ENCODE data around the gene RNF220. TPM values are rescaled to one million over a fixed set of nuclear protein-coding genes. Genes with fewer than 3 reads are reported as not detected.
"Not testable (repeated sequence)": the region's sequence is repeated elsewhere in the genome, so short reads cannot be mapped to it uniquely, and the experiment has no call there.

Gene RNF220
- total and polyA plus RNA-seq, 2 experiments from 2014 or later = 47.4 to 123 TPM

DNA sequence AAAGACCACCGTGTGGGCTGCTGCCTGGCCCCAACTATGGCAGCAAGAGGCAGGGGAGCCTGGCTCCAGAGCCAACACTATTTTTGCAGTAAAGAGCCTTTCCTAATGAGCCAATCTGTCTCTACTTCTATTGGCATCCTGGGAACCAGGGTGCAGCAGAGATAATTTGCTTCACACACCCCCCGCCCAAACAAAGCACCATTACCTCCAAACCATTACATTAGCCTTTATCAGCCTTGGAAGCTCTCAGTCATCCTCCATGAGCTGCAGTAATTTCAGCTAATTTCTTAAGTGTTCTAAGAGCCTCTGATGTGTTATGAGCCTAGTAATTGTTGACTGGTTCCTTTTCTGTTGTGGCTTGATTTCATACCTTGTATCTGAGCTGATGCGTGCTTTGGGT is 291.0 kb downstream of the RNF220 start:
- Histone ChIP-seq H3K27me3 (replicated peaks; ENCODE audit: insufficient read depth) (no peaks in the 10 kb centered on the region), H4K20me1 (ENCODE audit: insufficient read depth) (no peaks in the 10 kb centered on the region), H3K4me1 (ENCODE audit: insufficient read depth) (no peaks in the 10 kb centered on the region), H3K9me3 (ENCODE audit: low read depth) (no peaks in the 10 kb centered on the region), H3K36me3 (ENCODE audit: low read depth) (no peaks in the 10 kb centered on the region), H3F3A (ENCODE audit: insufficient read depth) (no peaks in the 10 kb centered on the region), H3K9me2 (ENCODE audit: insufficient read depth) (no peaks in the 10 kb centered on the region), H2AFZ (no peak overlapping the region), H3K9ac (no peak overlapping the region), H3K4me3 (no peak overlapping the region), H3K79me2 (ENCODE audit: insufficient read depth) (no peaks in the 10 kb centered on the region), H3K27ac (no peak overlapping the region), H3K4me2 (ENCODE audit: unreplicated experiment) (no peak overlapping the region)
- no peak for DNase-seq
- 73 to 78% methylated on average over 3 of the region's 3 CpGs for whole genome bisulfite sequencing, 2 experiments (ENCODE audit: low coverage in 1 of 2, low lambda C conversion rate in 2 of 2, missing lambda C conversion rate in 2 of 2)
- in situ Hi-C loops (cut with MboI) = no loop called here
- TF ChIP-seq EZH2 (IDR thresholded peaks at IDR 0.05; ENCODE audit: insufficient read depth, poor library complexity, severe bottlenecking) (no peak), EZH2phosphoT487 (IDR thresholded peaks at IDR 0.05; ENCODE audit: insufficient read depth, low read depth) (no peak)

DNA sequence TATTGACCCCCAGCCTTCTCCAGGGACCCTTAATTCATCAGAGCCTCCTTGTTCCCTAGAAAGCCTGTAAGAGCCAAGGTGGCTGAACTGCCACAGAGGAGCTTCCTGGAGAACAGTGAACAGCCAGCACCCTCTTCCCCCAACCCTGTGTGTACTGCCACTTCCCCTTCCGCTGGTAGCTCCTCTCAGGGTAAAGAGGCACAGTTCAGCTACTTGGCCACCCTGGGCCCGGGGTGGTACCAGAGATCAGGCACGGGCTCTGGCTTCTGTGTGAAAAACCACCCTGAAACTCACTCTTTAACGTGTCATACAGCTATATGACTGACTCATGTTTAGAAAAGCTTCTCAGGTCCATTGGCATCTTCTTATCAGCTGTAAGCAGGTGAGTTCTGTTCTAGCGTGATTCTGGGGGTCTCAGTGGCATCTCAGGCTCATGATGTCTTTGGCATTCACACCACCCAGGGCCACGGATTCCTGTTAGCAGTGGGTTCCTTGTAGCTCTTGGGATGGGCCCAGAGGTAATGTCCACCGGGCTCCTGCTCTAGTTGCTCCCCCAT is 291.8 kb downstream of the RNF220 start:
- Histone ChIP-seq H3F3A (ENCODE audit: insufficient read depth) (no peaks in the 10 kb centered on the region), H3K4me2 (ENCODE audit: unreplicated experiment) (no peak overlapping the region), H3K27me3 (replicated peaks; ENCODE audit: insufficient read depth) (no peaks in the 10 kb centered on the region), H3K9me3 (ENCODE audit: low read depth) (no peaks in the 10 kb centered on the region), H3K36me3 (ENCODE audit: low read depth) (no peaks in the 10 kb centered on the region), H4K20me1 (ENCODE audit: insufficient read depth) (no peaks in the 10 kb centered on the region), H3K9ac (no peak overlapping the region), H3K4me1 (ENCODE audit: insufficient read depth) (no peaks in the 10 kb centered on the region), H3K79me2 (ENCODE audit: insufficient read depth) (no peaks in the 10 kb centered on the region), H3K27ac (no peak overlapping the region), H2AFZ (no peak overlapping the region), H3K4me3 (no peak overlapping the region), H3K9me2 (ENCODE audit: insufficient read depth) (no peaks in the 10 kb centered on the region)
- no peak for DNase-seq
- TF ChIP-seq EZH2phosphoT487 (IDR thresholded peaks at IDR 0.05; ENCODE audit: insufficient read depth, low read depth) (no peak), EZH2 (IDR thresholded peaks at IDR 0.05; ENCODE audit: insufficient read depth, poor library complexity, severe bottlenecking) (no peak)
- in situ Hi-C loops (cut with MboI) = no loop called here
- WGBS, 2 experiments (ENCODE audit: low coverage in 1 of 2, low lambda C conversion rate in 2 of 2, missing lambda C conversion rate in 2 of 2) = 66 to 70% methylated on average over 7 of the region's 7 CpGs

DNA sequence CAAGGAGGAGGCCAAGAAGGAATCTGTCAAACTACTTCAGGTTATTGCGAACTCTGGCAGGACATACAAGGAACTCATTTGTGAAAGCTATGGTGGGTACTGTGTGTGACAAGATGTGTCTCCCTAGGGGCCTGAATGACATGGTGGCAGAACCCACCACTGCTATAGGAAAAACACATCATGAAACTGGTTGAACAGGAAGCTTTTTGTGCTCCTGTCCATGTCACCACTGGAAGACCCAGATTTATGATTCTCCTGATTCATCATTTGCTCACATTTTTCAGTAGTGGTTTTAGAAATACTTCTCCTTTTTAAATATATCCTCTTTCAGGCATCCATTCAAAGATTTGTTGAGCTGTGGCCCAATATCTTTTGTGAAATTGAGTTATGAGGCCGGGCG is 293.1 kb downstream of the RNF220 start:
- H3F3A ChIP-seq (ENCODE audit: insufficient read depth) = no peaks in the 10 kb centered on the region
- H3K36me3 ChIP-seq (ENCODE audit: low read depth) = no peaks in the 10 kb centered on the region
- H3K9ac ChIP-seq = no peak overlapping the region
- H3K4me3 ChIP-seq = no peak overlapping the region
- DNase-seq = no peak
- no peaks in the 10 kb centered on the region for H3K27me3 ChIP-seq (replicated peaks; ENCODE audit: insufficient read depth)
- WGBS, 2 experiments (ENCODE audit: low coverage in 1 of 2, low lambda C conversion rate in 2 of 2, missing lambda C conversion rate in 2 of 2) = 95 to 97% methylated on average over 3 of the region's 3 CpGs
- no peaks in the 10 kb centered on the region for H3K79me2 ChIP-seq (ENCODE audit: insufficient read depth)
- in situ Hi-C loops (cut with MboI) = no loop called here
- no peak overlapping the region for H3K4me2 ChIP-seq (ENCODE audit: unreplicated experiment)
- no peaks in the 10 kb centered on the region for H3K9me2 ChIP-seq (ENCODE audit: insufficient read depth)
- no peak overlapping the region for H2AFZ ChIP-seq
- no peak overlapping the region for H3K27ac ChIP-seq
- H3K4me1 ChIP-seq (ENCODE audit: insufficient read depth) = no peaks in the 10 kb centered on the region
- no peaks in the 10 kb centered on the region for H3K9me3 ChIP-seq (ENCODE audit: low read depth)
- no peaks in the 10 kb centered on the region for H4K20me1 ChIP-seq (ENCODE audit: insufficient read depth)
- TF ChIP-seq EZH2 (IDR thresholded peaks at IDR 0.05; ENCODE audit: insufficient read depth, poor library complexity, severe bottlenecking) = no peak
- TF ChIP-seq EZH2phosphoT487 (IDR thresholded peaks at IDR 0.05; ENCODE audit: insufficient read depth, low read depth) = no peak

DNA sequence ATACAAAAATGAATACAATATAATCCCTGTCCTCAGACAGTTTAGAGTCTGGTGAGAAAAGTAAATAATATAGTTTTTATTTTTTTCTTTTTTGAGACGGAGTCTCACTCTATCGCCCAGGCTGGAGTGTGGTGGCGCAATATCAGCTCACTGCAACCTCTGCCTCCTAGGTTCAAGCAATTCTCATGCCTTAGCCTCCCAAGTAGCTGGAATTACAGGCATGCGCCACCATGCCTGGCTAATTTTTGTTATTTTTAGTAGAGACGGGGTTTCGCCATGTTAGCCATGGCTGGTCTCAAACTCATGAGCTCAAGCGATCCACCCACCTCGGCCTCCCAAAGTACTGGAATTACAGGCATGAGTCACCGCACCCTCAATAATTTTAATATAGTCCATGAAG is 294.3 kb downstream of the RNF220 start:
- H3K36me3 ChIP-seq (ENCODE audit: low read depth); H3K27me3 ChIP-seq (replicated peaks; ENCODE audit: insufficient read depth); H4K20me1 ChIP-seq (ENCODE audit: insufficient read depth); H3K4me2 ChIP-seq (ENCODE audit: unreplicated experiment); DNase-seq; H2AFZ ChIP-seq; H3K4me3 ChIP-seq; H3K9me3 ChIP-seq (ENCODE audit: low read depth); H3K79me2 ChIP-seq (ENCODE audit: insufficient read depth); H3K4me1 ChIP-seq (ENCODE audit: insufficient read depth); H3K27ac ChIP-seq; H3K9ac ChIP-seq; in situ Hi-C loops (cut with MboI); H3F3A ChIP-seq (ENCODE audit: insufficient read depth); H3K9me2 ChIP-seq (ENCODE audit: insufficient read depth): not testable (repeated sequence)
- WGBS, 2 experiments (ENCODE audit: low coverage in 1 of 2, low lambda C conversion rate in 2 of 2, missing lambda C conversion rate in 2 of 2) = 89 to 92% methylated on average over 9 of the region's 9 CpGs

DNA sequence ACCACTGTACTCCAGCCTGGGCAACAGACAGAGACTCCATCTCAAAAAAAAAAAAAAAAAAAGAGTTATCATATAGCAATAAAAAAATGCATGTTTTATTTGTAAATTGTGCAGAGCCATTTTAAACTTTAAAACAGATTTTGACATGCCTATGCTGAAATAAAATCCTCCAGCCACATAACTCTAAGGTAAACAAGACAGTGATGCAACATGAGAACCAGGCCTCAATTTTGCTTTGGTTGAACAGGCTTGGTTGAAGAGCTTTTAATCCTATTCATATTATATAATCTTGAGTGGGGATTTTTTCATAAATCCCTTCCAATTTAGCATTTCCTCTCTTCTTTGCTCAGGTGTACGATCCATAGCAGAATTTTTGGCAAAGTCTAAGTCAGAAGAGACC is 295.5 kb downstream of the RNF220 start:
- H3K27ac ChIP-seq = no peak overlapping the region
- in situ Hi-C loops (cut with MboI) = no loop called here
- no peak overlapping the region for H3K4me3 ChIP-seq
- 88 to 100% methylated on average over 1 of the region's 1 CpG for WGBS, 2 experiments (ENCODE audit: low coverage in 1 of 2, low lambda C conversion rate in 2 of 2, missing lambda C conversion rate in 2 of 2)
- no peak overlapping the region for H3K9ac ChIP-seq
- no peaks in the 10 kb centered on the region for H3K9me2 ChIP-seq (ENCODE audit: insufficient read depth)
- H3K4me1 ChIP-seq (ENCODE audit: insufficient read depth) = no peaks in the 10 kb centered on the region
- H4K20me1 ChIP-seq (ENCODE audit: insufficient read depth) = no peaks in the 10 kb centered on the region
- H3K4me2 ChIP-seq (ENCODE audit: unreplicated experiment) = no peak overlapping the region
- DNase-seq = no peak
- no peaks in the 10 kb centered on the region for H3K79me2 ChIP-seq (ENCODE audit: insufficient read depth)
- H3F3A ChIP-seq (ENCODE audit: insufficient read depth) = no peaks in the 10 kb centered on the region
- H3K9me3 ChIP-seq (ENCODE audit: low read depth) = no peaks in the 10 kb centered on the region
- H3K36me3 ChIP-seq (ENCODE audit: low read depth) = no peaks in the 10 kb centered on the region
- TF ChIP-seq EZH2phosphoT487 (IDR thresholded peaks at IDR 0.05; ENCODE audit: insufficient read depth, low read depth) (no peak), EZH2 (IDR thresholded peaks at IDR 0.05; ENCODE audit: insufficient read depth, poor library complexity, severe bottlenecking) (no peak)
- no peak overlapping the region for H2AFZ ChIP-seq
- no peaks in the 10 kb centered on the region for H3K27me3 ChIP-seq (replicated peaks; ENCODE audit: insufficient read depth)
